Esophagus squamous epithelium (tissue), 5 donors: ENCODE measurements around the gene TSPAN5. TPM values are rescaled to one million over a fixed set of nuclear protein-coding genes. Genes with fewer than 3 reads are reported as not detected.

ENCODE experiments used
- DNase-seq: peaks from one replicate; lab custom pipeline; 2025; lab: John Stamatoyannopoulos, UW
- H3K27ac ChIP-seq, 4 donors: fragments of 200-600 bp; sonication (generic); one replicate each; pipeline ENCODE4 v1.5.1; 2016 to 2019; ENCODE audit warnings: mild to moderate bottlenecking in 1 of 4
- H3K27me3 ChIP-seq, 4 donors: fragments of 200-600 bp; sonication (generic); 1 replicate in 3 of 4; 2 replicates in 1 of 4; pipeline versions ENCODE4 v1.5.1 to v1.6.0; 2017 to 2021; ENCODE audit warnings: antibody characterized with exemption in 1 of 4
- H3K36me3 ChIP-seq, 3 donors: fragments of 200-600 bp; sonication (generic); one replicate each; pipeline ENCODE4 v1.5.1; 2016 to 2019
- H3K4me1 ChIP-seq, 3 donors: fragments of 200-600 bp; sonication (generic); one replicate each; pipeline ENCODE4 v1.5.1; 2017 to 2019
- H3K4me3 ChIP-seq, 4 donors: fragments of 200-600 bp; sonication (generic); 1 replicate in 3 of 4; 2 replicates in 1 of 4; pipeline ENCODE4 v1.5.1; 2016 to 2019; ENCODE audit warnings: mild to moderate bottlenecking in 2 of 4, moderate library complexity in 1 of 4
- H3K9me3 ChIP-seq, 3 donors: fragments of 200-600 bp; sonication (generic); one replicate each; pipeline ENCODE4 v1.5.1; 2016 to 2019
- CTCF ChIP-seq, 6 experiments: fragments of 450-650 bp in 4 of 6; fragments of 200-600 bp in 2 of 6; sonication (generic) in 2 of 6; IDR thresholded peaks; one replicate each; pipeline ENCODE4 v1.5.1; 2016 to 2019; ENCODE audit warnings: antibody characterized with exemption in 6 of 6, mild to moderate bottlenecking in 4 of 6, moderate library complexity in 4 of 6
- POLR2A ChIP-seq, 4 donors: fragments of 450-650 bp; IDR thresholded peaks; one replicate each; pipeline ENCODE4 v1.6.1; 2017; ENCODE audit warnings: antibody characterized with exemption in 4 of 4, mild to moderate bottlenecking in 4 of 4, moderate library complexity in 3 of 4
- WGBS, 2 donors: methylation state at CpG; one replicate each; pipeline ENCODE4 v1.1.5; 2018; 5-methylcytosine and 5-hydroxymethylcytosine counted together
- intact Hi-C: fragments of 100-400 bp; cut with DNase I; formaldehyde crosslinking; loops from one replicate; pipeline ENCODE4 v1.15.0; 2022
- total RNA-seq, 4 donors: library from RNA; depleted of rRNA; stranded (reverse); fragments of >200 nt; gene quantifications; one replicate each; pipeline ENCODE4 v1.1.0, GENCODE V29; 2016
- donor health status: DM: yes; HTN: yes; CAD: no.

Gene TSPAN5
- total RNA-seq, 4 donors from 2014 or later: 10.9 to 19.0 (median 13.9) TPM

GRCh38 chr4:98510757-98511517, 147.5 kb downstream of the TSPAN5 start:
- DNase-seq: no peak
- intact Hi-C loops: no loop called here
- H3K27ac ChIP-seq: peak overlapping the region in 2 of 4 donors; percentile 4 to 36

DNA sequence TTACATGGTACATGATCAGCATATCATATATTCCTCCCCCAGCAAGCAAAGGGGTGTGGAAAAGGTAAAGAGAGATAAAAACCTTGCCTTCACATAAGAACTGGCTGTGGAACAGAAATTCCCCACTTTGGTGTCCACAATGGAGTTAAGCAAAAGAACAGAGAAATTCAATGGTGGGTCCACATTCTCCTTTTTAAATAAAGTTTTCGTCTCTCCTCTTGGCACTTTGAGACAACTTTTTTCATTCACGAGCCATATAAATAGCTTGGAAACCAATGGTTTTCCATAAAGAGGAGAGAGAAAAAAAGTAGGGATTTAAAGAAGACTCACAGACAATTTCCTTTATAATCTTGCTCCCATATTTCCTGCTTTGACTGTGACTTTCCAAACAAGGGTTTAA, 148.1 kb downstream of the TSPAN5 start:
- intact Hi-C loops: no loop called here

More at GRCh38 chr4:98510757-98511517, 147.5 kb downstream of the TSPAN5 start:
- Histone ChIP-seq H3K36me3 (no peaks in the 10 kb centered on the region), H3K4me3 (no peak overlapping the region), H3K4me1 (peaks cover under 1 to 21% (median 3%) of the 10 kb centered on the region in 3 donors), H3K9me3 (no peaks in the 10 kb centered on the region), H3K27me3 (no peaks in the 10 kb centered on the region)
- no peak for TF ChIP-seq POLR2A (IDR thresholded peaks at IDR 0.05)
- no peak for TF ChIP-seq CTCF (IDR thresholded peaks at IDR 0.05)
- 61 to 67% methylated on average over 6 of the region's 6 CpGs for WGBS, 2 donors

GRCh38 chr4:98509721-98510120, 148.7 kb downstream of the TSPAN5 start:
- Histone ChIP-seq H3K36me3 (no peaks in the 10 kb centered on the region), H3K27ac (peak overlapping the region in 1 of 4 donors; percentile 36), H3K9me3 (no peaks in the 10 kb centered on the region), H3K27me3 (no peaks in the 10 kb centered on the region), H3K4me3 (no peak overlapping the region), H3K4me1 (peaks cover 0 to 21% (median 3%) of the 10 kb centered on the region in 3 donors)
- 65 to 94% methylated on average over 4 of the region's 4 CpGs for WGBS, 2 donors
- intact Hi-C loops: no loop called here
- DNase-seq: no peak
- TF ChIP-seq POLR2A (IDR thresholded peaks at IDR 0.05): no peak
- no peak for TF ChIP-seq CTCF (IDR thresholded peaks at IDR 0.05)

More for the DNA sequence above, 148.1 kb downstream of the TSPAN5 start:
- TF ChIP-seq POLR2A (IDR thresholded peaks at IDR 0.05): no peak
- TF ChIP-seq CTCF (IDR thresholded peaks at IDR 0.05): no peak
- no peaks in the 10 kb centered on the region for H3K27me3 ChIP-seq
- H3K36me3 ChIP-seq: no peaks in the 10 kb centered on the region
- peaks cover 0 to 21% (median 3%) of the 10 kb centered on the region in 3 donors for H3K4me1 ChIP-seq
- H3K27ac ChIP-seq: peak overlapping the region in 1 of 4 donors; percentile 36
- DNase-seq: no peak
- H3K4me3 ChIP-seq: no peak overlapping the region
- WGBS, 2 donors: 77 to 82% methylated on average over 2 of the region's 2 CpGs
- H3K9me3 ChIP-seq: no peaks in the 10 kb centered on the region

- no peaks in the 10 kb centered on the region for H3K36me3 ChIP-seq
- DNase-seq: no peak
- H3K27ac ChIP-seq: no peak overlapping the region
- TF ChIP-seq CTCF (IDR thresholded peaks at IDR 0.05) (no peak), POLR2A (IDR thresholded peaks at IDR 0.05) (no peak)
- 70 to 71% methylated on average over 7 of the region's 7 CpGs for WGBS, 2 donors
- no peaks in the 10 kb centered on the region for H3K27me3 ChIP-seq
- intact Hi-C loops: no loop called here
- peaks cover 0 to 21% (median 3%) of the 10 kb centered on the region in 3 donors for H3K4me1 ChIP-seq
- H3K4me3 ChIP-seq: no peak overlapping the region
- H3K9me3 ChIP-seq: no peaks in the 10 kb centered on the region
These were observed 149.4 kb downstream of the TSPAN5 start for GRCh38 chr4:98508829-98509598.

- peaks cover 0 to 21% (median 3%) of the 10 kb centered on the region in 3 donors for H3K4me1 ChIP-seq
- 94 to 96% methylated on average over 4 of the region's 4 CpGs for WGBS, 2 donors
- no peaks in the 10 kb centered on the region for H3K9me3 ChIP-seq
- peaks cover 0 to 2% (median 0%) of the 10 kb centered on the region in 3 donors for H3K36me3 ChIP-seq
- intact Hi-C loops: no loop called here
- H3K4me3 ChIP-seq: no peak overlapping the region
- no peak overlapping the region for H3K27ac ChIP-seq
- DNase-seq: no peak
- TF ChIP-seq POLR2A (IDR thresholded peaks at IDR 0.05) (no peak), CTCF (IDR thresholded peaks at IDR 0.05) (no peak)
- no peaks in the 10 kb centered on the region for H3K27me3 ChIP-seq
These were observed 150.2 kb downstream of the TSPAN5 start for GRCh38 chr4:98508248-98508647.
